HG02642 (cell line): Measurements from ENCODE around the gene HLX.

Source experiments
- ATAC-seq: cut with Tn5 transposase; IDR thresholded peaks from one replicate; pipeline ENCODE4 v1.9.1; 2021; ENCODE audit warnings: mild to moderate bottlenecking; ENCODE audit not compliant: unreplicated experiment, poor library complexity

The HLX gene

DNA sequence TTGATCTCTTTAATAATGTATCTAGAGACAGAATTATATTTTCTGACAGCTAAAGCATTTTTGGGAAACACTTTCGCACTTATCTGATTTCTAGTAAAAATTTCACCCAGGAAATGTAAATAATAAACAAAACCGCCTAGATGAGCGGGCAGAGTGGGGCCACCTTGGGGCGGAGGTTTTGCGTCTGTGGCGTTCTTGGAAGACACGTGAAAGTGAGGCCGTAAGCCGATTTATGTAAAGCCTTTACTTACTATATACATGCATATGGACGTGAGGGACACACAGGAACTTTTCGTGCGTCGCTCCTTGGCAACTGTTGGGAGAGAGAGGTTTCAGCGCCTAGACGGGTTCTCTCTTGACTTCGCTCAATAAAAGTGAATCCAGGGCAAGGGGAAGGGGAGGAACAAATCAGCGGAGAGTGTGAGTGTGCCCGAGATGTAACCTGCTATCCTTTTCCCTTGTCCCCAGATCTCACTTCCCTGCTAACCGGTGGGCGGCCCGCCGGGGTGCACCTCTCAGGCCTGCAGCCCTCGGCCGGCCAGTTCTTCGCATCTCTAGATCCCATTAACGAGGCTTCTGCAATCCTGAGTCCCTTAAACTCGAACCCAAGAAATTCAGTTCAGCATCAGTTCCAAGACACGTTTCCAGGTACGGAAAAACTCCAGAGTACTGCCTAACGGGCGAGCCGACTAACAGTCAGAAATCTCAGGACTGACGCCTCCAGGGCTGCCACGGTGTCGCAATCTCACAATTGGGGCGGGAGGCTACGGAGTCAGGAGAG, 1.7 kb downstream of the HLX start:
- ATAC-seq = no peak

GRCh38 chr1:220882061-220882891, 3.0 kb downstream of the HLX start:
- ATAC-seq = no peak

DNA sequence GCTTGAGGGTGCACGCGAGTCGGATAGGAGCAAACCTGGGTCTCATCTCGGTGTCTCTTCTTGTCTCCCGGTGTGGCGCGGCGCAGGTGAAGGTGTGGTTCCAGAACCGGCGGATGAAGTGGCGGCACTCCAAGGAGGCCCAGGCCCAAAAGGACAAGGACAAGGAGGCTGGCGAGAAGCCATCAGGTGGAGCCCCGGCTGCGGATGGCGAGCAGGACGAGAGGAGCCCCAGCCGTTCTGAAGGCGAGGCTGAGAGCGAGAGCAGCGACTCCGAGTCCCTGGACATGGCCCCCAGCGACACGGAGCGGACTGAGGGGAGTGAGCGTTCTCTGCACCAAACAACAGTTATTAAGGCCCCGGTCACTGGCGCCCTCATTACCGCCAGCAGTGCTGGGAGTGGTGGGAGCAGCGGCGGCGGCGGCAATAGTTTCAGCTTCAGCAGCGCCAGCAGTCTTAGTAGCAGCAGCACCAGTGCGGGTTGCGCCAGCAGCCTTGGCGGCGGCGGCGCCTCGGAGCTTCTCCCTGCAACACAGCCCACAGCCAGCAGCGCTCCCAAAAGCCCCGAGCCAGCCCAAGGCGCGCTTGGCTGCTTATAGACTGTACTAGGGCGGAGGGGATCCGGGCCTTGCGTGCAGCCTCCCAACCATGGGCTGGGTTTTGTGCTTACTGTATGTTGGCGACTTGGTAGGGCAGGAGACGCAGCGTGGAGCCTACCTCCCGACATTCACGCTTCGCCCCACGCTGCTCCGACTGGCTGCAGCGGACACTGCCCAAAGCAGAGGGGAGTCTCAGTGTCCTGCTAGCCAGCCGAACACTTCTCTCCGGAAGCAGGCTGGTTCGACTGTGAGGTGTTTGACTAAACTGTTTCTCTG, 5.1 kb downstream of the HLX start:
- no peak for ATAC-seq

DNA sequence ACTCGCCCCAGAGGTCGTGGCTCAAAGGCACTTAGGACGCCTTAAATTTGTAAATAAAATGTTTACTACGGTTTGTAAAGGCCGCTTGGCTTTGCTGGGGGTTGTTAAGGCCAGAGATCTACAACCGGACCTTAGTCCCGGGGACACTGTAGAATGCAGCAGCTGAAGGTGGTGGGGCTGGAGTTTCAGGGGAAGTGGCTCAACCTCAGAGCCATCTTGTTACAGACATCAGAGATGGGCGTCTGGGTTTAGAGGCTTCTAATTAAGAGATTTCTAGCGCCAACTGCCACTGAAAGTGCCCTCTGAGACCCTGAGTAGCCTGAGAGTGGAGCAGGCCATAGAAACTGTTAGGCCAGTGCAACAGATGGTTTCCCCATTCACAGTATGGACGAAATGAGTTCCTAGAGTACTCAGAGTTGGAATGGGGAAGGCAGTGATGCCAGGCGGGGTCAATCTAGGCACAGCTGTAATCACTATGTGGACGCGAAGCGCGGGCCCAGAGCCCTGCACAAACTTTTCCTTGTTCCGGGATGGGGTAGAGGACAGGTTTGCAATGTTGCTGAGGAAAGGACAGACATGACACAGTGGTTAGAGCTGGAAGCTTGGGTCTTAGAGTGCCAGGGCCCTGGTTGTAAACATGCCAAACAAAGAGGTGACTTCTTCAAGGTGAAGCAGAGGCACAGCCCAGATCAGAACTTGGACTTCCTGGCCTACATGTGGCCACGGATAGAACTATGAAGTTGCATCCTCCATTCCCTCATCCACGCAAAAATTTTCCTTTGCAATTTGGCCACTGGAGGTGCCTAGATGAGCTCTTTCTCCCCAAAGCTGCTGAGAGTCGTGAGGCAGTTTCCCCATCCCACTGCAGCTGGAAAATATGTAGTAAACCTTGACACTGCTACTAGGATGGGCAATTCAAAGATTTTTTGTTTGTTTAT, 6.0 kb downstream of the HLX start:
- no peak for ATAC-seq

- no peak for ATAC-seq
Measured at GRCh38 chr1:220885971-220886370, 6.7 kb downstream of the HLX start.

GRCh38 chr1:220886470-220887201, 7.4 kb downstream of the HLX start:
- no peak for ATAC-seq

- ATAC-seq = no peak
Measured at GRCh38 chr1:220887202-220887519, 7.9 kb downstream of the HLX start.

DNA sequence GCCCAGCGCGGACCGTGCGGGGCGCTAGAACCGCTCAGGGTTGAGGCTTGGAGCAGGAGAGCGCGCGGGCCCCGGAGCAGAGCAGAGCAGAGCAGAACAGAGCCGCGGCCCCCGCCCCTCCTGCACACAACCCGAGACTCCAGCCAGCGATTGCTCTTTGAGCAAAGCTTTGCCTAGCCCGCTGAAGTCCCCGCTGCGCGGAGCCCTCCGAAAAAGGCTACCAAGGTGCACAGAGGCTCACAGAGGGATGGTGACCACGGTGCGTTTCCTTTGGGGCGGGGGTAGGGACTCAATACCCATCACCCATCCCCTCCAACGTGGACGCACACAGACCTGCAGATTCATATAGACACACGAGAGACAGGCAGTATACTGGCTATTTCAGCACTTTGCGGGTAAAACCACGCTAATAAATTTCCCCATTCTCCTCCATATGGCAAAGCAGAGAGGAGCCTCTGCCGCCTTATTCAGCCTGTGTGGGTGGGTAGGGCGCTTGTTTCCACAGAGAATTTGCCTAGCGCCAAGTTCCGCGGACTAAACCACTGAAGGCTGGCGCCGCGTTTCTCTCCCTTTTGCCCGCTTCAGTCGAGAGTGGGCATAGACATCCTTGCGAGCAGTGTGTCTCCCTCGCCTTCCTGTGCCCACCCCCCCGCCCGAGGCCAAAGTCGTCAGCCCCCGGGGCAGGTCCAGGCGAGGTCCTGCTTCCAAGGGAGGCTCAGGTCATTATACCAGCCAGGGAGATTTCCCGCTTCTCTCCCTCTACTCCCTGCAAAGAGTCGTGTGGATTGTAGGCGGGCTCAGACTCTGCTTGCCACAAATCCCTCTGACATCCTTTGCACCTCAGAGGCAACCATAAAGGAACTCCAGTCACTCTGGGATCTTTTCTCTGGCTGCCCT, 8.5 kb downstream of the HLX start:
- ATAC-seq = no peak

DNA sequence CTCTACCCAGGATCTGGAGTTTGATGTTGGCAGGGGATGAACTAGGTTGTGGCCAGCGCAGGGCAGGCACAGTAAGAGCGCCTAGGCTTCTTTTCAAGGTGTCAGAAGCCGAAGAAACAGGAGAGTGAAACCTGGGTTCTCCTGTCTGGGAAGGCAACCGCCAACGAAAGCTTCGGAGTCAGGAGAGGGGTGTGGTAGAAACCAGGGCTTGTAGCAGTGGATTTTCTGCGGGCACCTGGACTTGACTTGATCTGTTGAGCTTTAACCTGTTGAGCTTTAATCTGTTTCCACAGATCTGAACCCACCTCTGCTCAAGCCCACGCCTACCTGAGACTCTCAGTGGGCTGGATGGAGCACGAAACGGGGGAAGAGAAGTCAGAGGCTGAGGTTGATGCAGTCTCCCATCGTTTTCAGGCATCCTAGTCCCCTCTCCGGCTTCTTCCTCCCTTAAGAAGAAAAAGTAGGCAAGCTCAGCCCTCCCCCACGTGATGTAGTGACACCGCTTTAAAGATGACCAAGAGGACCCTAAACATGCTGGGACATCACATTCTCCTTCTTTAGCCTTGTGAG, 9.3 kb downstream of the HLX start:
- ATAC-seq = no peak

GRCh38 chr1:220889333-220889732, 10.1 kb downstream of the HLX start:
- no peak for ATAC-seq

- no peak for ATAC-seq
Measured at GRCh38 chr1:220889848-220890287, 10.6 kb downstream of the HLX start.

GRCh38 chr1:220890602-220891001, 11.4 kb downstream of the HLX start:
- ATAC-seq = no peak

GRCh38 chr1:220891224-220892085, 12.2 kb downstream of the HLX start:
- ATAC-seq = no peak

- no peak for ATAC-seq
Measured at GRCh38 chr1:220892086-220892376, 12.8 kb downstream of the HLX start.

GRCh38 chr1:220892997-220893700, 13.9 kb downstream of the HLX start:
- ATAC-seq = no peak

DNA sequence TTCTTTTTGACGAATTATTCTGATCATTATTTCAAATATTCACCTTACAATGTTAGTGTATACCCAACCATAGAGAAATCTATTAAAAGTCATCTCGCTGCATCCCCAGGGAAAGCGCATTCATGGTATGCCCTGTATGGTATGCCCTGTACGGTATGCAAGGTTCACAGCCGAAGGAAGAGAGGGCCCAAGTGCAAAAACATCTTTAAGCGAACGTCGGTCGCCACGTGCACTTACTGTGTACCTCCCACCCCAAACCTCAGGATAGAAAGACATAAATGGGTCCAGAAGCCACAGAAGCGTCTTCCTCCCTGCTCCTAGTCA, 14.4 kb downstream of the HLX start:
- ATAC-seq = no peak
